HG03108 (cell line): Measurements from ENCODE around the gene NOCT.
"Not testable (repeated sequence)": the region's sequence is repeated elsewhere in the genome, so short reads cannot be mapped to it uniquely, and the experiment has no call there.

ENCODE experiments used
- ATAC-seq: cut with Tn5 transposase; IDR thresholded peaks from one replicate; pipeline ENCODE4 v1.9.1; 2021; ENCODE audit warnings: moderate library complexity; ENCODE audit not compliant: unreplicated experiment

The NOCT gene

DNA sequence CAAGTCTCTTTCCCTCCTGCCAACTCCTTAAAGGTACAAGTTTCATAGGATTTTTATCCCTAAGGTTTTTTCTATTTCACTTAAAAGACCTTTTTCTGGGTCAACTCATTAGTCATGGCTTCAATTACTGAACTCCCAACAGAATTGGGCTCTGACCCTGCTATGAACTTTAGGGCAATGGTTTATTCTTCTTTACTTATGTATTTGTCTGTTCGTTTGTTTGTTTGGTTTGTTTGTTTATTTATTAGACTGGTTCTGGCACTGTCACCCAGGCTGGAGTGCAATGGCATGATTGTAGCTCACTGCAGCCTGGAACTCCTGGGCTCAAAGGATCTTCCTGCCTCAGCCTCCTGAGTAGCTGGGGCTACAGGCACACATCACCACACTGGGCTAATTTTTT is 5.9 kb upstream of the NOCT start:
- ATAC-seq: no peak

DNA sequence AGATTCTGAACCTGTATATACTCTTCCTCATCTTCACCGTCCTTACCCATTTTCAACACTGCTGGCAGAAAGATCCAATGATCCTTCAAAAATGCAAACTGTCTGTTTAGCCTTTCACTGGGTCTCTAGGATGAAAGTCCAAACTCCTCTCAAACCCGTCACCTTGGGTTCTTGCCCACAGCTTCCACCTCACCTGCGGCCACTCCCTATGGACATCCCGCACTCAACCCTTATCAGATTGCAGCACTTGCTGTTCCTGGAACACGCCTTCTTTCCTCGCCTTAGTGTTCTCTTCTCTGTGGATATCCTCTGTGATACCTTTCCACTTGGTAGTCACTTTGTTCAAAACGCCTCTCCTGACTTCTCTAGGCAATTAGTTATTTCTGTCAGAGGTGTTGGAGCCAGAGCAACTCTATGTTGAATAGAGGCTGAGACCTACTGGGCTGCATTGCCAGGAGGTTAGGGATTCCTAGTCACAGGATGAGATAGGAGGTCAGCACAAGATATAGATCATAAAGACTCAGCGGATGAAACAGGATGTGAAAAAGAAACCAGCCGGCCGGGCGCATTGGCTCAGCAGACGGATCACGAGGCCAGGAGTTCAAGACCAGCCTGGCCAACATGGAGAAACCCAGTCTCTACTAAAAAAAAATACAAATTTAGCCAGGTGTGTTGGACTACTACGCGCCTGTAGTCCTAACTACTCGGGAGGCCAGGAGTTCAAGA is 4.2 kb upstream of the NOCT start:
- ATAC-seq: no peak

DNA sequence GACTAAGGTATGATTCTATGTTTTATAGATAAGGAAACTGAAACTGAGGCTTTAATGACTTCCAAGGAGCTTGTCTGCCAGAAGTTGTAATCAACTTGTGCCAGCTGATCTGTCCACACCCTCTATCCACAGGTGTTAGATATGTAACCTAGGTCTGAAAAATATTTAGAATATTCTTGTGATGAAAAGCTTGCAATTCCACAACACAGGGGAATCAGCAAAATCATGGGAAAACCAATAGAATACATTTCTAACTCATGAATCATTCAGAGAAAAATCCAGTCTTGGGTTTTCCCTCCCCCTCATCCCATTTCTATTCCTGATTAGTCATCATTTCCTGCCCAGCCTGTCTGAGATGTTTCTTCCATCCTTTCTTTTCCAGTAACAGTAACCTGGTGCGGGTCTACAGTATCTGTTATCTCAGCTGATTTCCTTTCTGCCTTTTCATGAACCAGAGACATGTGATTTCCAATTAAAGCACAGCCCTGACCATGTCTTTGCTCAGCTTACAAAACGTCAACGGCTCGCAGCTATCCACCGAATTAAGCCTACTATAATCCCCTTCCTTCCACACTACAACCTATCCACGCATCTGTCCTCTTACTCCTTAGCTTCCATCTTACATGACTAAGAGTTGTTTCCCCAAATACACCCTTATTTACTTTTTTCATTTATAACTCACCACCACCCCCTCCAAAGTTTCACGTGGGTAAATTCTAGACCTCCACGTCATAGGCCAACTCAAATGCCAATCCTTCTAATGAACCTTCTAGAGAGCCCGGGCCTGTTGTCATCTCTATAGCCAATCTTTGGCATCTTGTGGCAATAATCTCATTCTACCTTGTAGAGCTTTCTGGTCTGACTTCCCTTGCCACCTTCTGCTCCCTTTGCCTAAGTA is 961 bp upstream of the NOCT start:
- ATAC-seq: no peak

DNA sequence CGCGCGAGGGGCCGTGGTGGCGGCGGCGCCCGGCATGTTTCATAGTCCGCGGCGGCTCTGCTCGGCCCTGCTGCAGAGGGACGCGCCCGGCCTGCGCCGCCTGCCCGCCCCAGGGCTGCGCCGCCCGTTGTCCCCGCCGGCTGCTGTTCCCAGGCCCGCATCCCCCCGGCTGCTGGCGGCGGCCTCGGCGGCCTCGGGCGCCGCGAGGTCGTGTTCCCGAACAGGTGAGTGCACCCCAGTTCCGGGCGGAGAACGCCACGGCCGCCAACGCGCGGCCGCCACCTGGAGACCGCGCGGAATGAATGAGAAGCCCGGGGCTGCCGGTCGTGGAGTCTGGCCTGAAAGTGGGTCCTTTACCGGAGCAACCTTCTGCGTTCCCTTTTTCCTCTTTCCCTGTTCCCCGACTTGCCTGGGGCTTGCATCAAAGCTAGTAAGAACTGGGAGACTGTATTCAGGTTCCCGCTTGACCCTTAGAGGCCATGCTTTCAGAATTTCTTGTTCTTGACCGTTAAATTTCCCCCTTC is 429 bp downstream of the NOCT start:
- ATAC-seq: peak; percentile 33

GRCh38 chr4:139017861-139018260 is 2.3 kb downstream of the NOCT start:
- no peak for ATAC-seq

DNA sequence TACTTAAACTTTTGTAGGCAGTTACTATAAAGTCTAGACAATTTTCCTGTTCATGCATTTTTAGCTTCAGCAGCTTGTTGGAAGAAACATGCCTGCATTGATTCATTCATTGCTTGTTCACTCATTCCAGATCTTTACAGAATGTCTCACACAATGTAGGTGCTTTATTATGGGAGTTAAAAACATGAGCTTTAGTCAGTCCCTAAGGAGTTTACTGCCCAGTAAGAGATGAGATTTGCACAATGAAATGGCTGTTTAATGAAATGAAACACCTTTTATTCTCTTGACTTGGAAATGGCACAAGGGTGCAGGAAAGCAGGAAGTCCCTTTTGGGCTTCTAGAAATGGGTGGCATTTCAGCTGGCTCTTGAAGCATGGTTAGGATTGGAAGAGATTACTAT is 2.9 kb downstream of the NOCT start:
- ATAC-seq: no peak

DNA sequence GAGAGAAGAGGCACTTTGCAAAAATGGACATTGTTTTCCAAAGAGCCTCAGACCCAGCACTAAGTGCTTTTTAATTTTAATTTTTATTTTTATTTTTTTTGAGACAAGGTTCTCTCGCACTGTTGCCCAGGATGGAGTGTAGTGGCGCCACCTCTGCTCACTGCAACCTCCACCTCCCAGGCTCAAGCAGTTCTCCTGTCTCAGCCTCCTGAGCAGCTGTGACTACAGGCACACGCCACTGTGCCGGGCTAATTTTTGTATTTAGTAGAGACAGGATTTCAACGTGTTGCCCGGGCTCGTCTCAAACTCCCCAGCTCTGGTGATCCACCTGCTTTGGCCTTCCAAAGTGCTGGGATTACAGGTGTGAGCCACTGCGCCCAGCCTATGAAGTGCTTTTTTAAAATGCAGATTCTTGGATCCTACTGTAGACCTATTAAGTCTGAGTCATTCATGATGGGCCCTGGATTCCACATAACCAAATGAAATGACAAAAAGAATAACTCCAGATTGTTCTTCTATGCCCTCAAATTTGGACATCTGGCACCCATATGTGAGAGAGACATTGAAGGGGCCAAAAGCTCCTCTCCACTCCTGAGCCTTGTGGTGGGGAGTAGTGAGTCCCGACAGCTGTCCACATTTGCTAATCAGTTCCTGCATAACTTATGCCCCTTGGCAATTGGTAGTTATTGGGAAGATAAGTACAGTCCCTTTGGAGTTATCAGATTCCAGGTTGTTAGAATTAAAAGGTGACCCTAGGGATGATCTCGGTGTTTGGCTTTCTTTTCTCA is 3.6 kb downstream of the NOCT start:
- ATAC-seq: no peak

DNA sequence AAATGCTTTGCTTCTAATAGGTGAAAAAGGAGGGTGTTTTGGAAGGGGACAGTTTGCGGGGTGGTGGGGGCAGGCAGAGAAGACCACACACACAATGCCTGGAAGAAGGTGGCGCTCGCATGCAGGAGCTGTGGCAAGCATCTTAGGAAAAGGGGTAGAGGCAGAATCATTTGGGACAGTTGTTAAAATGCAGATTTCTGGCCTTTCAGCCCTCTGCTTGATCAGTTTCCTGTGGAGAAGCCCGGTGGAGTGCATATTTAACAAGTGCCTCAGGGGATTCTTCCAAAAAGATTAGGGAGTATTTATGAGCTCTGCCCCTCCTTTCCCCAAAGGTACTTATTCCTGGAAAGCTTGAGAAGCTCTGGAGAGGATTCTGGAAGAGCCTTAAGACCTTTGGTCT is 4.8 kb downstream of the NOCT start:
- ATAC-seq: no peak

DNA sequence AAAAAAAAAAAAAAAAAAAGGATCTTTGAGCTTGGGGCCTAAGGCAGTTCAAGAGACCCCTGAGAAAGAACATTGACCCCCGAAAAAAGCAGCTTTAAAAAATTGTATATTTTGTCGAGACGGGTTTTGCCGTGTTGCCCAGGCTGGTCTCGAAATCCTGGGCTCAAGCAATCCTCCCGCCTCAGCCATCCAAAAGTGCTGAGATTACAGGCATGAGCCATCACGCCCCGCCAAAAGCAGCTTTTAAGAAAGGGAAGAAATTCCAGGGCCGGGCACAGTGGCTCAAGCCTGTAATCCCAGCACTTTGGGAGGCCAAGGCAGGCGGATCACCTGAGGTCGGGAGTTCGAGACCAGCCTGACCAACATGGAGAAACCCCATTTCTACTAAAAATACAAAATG is 5.5 kb downstream of the NOCT start:
- ATAC-seq: not testable (repeated sequence)

- ATAC-seq: no peak
Observed at GRCh38 chr4:139022835-139023234, 7.3 kb downstream of the NOCT start.

DNA sequence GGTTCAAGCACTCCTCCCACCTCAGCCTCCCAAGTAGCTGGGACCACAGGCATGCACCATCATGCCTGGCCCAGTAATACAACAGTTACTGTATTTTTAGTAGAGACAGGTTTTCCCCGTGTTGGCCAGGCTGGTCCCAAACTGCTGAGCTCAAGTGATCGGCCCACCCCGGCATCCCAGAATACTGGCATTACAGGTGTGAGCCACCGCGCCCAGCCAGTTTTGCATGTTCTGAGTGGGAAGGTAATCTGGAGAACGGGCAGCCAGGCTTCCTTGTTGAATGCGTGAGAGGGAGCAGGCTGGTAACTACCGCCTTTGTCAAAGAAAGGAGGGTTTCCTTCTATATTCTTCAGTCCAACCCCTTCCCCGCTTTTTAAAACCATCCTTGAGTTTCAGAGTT is 9.1 kb downstream of the NOCT start:
- no peak for ATAC-seq

- no peak for ATAC-seq
Observed at GRCh38 chr4:139025841-139026240, 10.3 kb downstream of the NOCT start.

GRCh38 chr4:139027776-139028175 is 12.2 kb downstream of the NOCT start:
- no peak for ATAC-seq

DNA sequence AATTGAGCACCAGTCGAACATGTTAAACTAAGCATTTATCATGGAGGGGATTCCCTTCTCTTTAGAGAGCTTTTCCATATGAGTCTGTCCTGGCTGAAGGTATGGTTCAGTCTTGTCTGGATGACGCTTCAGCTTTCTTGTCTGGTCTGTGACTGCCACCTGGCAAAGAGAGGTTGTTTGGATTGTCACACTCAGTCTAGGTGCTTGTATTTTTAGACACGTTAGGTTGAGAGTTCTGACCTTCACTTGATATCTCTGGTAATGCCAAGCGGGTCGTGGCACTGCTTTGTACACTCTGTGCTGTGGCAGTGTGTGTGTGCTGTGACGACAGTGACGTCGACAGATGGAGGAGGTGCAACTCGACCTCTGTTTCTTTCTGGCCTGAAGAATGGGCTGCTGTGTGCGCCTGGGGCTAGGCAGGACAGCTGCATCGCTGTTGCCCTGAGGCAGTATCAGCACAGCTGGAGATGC is 12.6 kb downstream of the NOCT start:
- no peak for ATAC-seq

- not testable (repeated sequence) for ATAC-seq
Observed at GRCh38 chr4:139029866-139030363, 14.3 kb downstream of the NOCT start.

- ATAC-seq: no peak
Observed at GRCh38 chr4:139030614-139031235, 15.1 kb downstream of the NOCT start.

DNA sequence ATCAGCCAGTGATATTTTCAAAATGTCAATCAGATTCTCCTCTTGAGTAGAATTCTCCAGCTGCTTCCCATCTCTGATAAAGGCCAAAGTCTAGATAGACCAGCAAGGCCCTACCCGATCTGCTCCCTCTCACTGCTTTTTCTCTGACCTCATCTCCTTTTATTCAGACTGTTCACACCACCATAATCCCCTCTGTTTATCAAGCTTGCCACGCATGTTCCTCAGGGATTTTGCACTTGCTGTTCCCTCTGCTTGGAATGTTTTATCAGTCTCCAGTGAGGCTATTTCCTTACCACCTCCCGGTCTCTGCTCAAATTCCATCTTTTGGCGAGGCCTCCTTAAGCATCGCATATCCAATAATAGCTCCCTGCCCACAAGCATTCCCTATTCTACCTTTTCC is 20.1 kb downstream of the NOCT start:
- ATAC-seq: no peak

- no peak for ATAC-seq
Observed at GRCh38 chr4:139036885-139037284, 21.3 kb downstream of the NOCT start.

DNA sequence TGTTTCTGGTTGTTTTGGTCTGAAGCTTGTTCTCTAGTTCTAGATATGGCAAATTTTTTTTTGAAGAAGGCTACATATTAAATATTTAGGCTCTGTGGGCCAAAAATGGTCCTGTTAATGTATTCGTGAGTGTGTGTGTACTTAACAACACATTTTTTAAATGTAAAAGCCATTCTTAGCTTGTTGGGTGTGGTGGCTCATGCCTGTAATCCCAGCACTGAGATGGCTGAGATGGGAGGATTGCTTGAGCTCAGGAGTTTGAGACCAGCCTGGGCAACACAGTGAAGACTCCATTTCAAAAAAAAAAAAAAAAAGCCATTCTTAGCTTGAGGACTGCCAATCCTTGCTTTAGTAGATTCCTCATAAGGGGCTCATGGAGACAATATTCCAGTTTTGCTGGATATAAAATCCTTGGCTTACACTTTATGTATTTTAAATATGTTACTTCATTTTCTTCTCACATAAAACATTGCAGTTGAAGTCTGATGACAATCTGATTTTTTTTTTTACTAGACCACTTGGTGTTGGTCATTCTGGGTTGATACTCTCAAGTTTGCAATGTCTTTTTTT is 23.4 kb downstream of the NOCT start:
- no peak for ATAC-seq

GRCh38 chr4:139042981-139043460 is 27.4 kb downstream of the NOCT start:
- ATAC-seq: no peak
